HCT116 (cell line): ENCODE data around the gene PLEKHG1.

Source experiments
- POLR2A ChIP-seq: IDR thresholded peaks from 2 replicates; pipeline ENCODE4 v1.7.0; 2011; ENCODE audit warnings: borderline replicate concordance; ENCODE audit not compliant: insufficient read depth, insufficient read length; ENCODE audit errors: extremely low read depth
- SP1 ChIP-seq: IDR thresholded peaks from 2 replicates; pipeline ENCODE4 v1.6.1; 2012; ENCODE audit warnings: low read depth
- TF ChIP-seq, protein P1 (sequence below), 3 experiments: fragments of 200-600 bp in 1 of 3; sonication (generic) in 1 of 3; IDR thresholded peaks in 2 of 3; conservative IDR thresholded peaks in 1 of 3; 2 replicates each; pipeline ENCODE4 v1.5.1; 2012 to 2017; ENCODE audit warnings: low read depth in 2 of 3, low read length in 2 of 3, antibody characterized with exemption in 1 of 3, borderline replicate concordance in 1 of 3, control low read depth in 1 of 3, mild to moderate bottlenecking in 1 of 3, mixed read lengths in 1 of 3, mixed run types in 1 of 3, moderate library complexity in 1 of 3; ENCODE audit not compliant: insufficient read depth in 1 of 3

DNA sequence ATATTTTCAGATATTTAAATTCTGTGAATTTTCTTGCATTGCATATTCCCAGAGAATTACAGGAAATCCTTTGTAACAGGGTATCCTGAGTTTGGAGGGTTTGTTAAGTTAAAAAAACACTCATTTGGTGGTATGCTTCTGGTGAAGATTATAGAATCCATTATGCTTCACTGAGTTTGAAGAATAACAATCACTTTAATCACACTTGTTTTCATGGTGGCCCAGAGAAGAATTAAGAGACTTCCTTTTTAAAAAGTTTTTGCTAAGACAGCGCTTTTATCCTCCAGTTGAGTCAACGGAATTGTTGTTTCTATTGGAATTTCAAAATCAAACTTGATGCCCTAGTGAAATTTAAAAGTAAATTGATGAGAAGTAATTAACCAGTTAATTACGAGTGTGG lies 17.4 kb downstream of the PLEKHG1 start:
- TF ChIP-seq, protein P1, sequence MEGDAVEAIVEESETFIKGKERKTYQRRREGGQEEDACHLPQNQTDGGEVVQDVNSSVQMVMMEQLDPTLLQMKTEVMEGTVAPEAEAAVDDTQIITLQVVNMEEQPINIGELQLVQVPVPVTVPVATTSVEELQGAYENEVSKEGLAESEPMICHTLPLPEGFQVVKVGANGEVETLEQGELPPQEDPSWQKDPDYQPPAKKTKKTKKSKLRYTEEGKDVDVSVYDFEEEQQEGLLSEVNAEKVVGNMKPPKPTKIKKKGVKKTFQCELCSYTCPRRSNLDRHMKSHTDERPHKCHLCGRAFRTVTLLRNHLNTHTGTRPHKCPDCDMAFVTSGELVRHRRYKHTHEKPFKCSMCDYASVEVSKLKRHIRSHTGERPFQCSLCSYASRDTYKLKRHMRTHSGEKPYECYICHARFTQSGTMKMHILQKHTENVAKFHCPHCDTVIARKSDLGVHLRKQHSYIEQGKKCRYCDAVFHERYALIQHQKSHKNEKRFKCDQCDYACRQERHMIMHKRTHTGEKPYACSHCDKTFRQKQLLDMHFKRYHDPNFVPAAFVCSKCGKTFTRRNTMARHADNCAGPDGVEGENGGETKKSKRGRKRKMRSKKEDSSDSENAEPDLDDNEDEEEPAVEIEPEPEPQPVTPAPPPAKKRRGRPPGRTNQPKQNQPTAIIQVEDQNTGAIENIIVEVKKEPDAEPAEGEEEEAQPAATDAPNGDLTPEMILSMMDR (IDR thresholded peaks at IDR 0.05 in 2 of 3, conservative IDR thresholded peaks at IDR 0.05 in 1 of 3; ENCODE audit: borderline replicate concordance in 1 of 3, insufficient read depth in 1 of 3, low read depth in 2 of 3, low read length in 2 of 3) = no peak
- TF ChIP-seq SP1 = no peak
- TF ChIP-seq POLR2A = no peak
